Peyer's patch (tissue), 4 donors: ENCODE results near the gene DPYD. TPM values are rescaled to one million over a fixed set of nuclear protein-coding genes. Genes with fewer than 3 reads are reported as not detected.

Experiments used
- DNase-seq, 3 donors: peaks; one replicate each; pipeline ENCODE4 v3.0.0-alpha.2; 2017 to 2019
- H3K27ac ChIP-seq, 4 donors: fragments of 200-600 bp; sonication (generic); one replicate each; pipeline ENCODE4 v1.5.1; 2016 to 2019
- H3K27me3 ChIP-seq, 2 donors: fragments of 200-600 bp; sonication (generic); one replicate each; pipeline ENCODE4 v1.5.1; 2019
- H3K36me3 ChIP-seq, 3 donors: fragments of 200-600 bp; sonication (generic); one replicate each; pipeline ENCODE4 v1.5.1; 2016 to 2019
- H3K4me1 ChIP-seq, 4 donors: fragments of 200-600 bp; sonication (generic); one replicate each; pipeline ENCODE4 v1.5.1; 2016 to 2019
- H3K4me3 ChIP-seq, 4 donors: fragments of 200-600 bp; sonication (generic); 1 replicate in 3 of 4; 2 replicates in 1 of 4; pipeline ENCODE4 v1.5.1; 2016 to 2019; ENCODE audit warnings: mild to moderate bottlenecking in 1 of 4
- H3K9me3 ChIP-seq, 4 donors: fragments of 200-600 bp; sonication (generic); one replicate each; pipeline ENCODE4 v1.5.1; 2016 to 2019; ENCODE audit warnings: mild to moderate bottlenecking in 1 of 4
- CTCF ChIP-seq, 6 experiments: fragments of 450-650 bp in 4 of 6; fragments of 200-600 bp in 2 of 6; sonication (generic) in 1 of 6; IDR thresholded peaks; one replicate each; pipeline ENCODE4 v1.5.1; 2017 to 2019; ENCODE audit warnings: antibody characterized with exemption in 6 of 6, mild to moderate bottlenecking in 3 of 6, moderate library complexity in 1 of 6
- POLR2A ChIP-seq, 2 donors: fragments of 450-650 bp; IDR thresholded peaks; one replicate each; pipeline ENCODE4 v1.5.1; 2017; ENCODE audit warnings: antibody characterized with exemption in 2 of 2, mild to moderate bottlenecking in 2 of 2, moderate library complexity in 2 of 2
- total RNA-seq, 4 donors: library from RNA; depleted of rRNA; stranded (reverse); fragments of >200 nt; gene quantifications; one replicate each; pipeline ENCODE4 v1.1.0, GENCODE V29; 2016

Gene DPYD
- total RNA-seq, 4 donors from 2014 or later = 30.8 to 39.7 (median 36.4) TPM

GRCh38 chr1:97143236-97143882, 777.5 kb downstream of the DPYD start:
- no peak for DNase-seq
- Histone ChIP-seq H3K9me3 (no peaks in the 10 kb centered on the region), H3K27ac (no peak overlapping the region), H3K36me3 (no peaks in the 10 kb centered on the region), H3K4me3 (no peak overlapping the region), H3K27me3 (no peaks in the 10 kb centered on the region), H3K4me1 (no peaks in the 10 kb centered on the region)
- TF ChIP-seq POLR2A (IDR thresholded peaks at IDR 0.05) = no peak
- TF ChIP-seq CTCF (IDR thresholded peaks at IDR 0.05) = no peak

- H3K4me1 ChIP-seq = no peaks in the 10 kb centered on the region
- TF ChIP-seq POLR2A (IDR thresholded peaks at IDR 0.05) (no peak), CTCF (IDR thresholded peaks at IDR 0.05) (no peak)
- H3K36me3 ChIP-seq = no peaks in the 10 kb centered on the region
- DNase-seq = no peak
- no peaks in the 10 kb centered on the region for H3K9me3 ChIP-seq
- no peak overlapping the region for H3K27ac ChIP-seq
- H3K27me3 ChIP-seq = no peaks in the 10 kb centered on the region
- H3K4me3 ChIP-seq = no peak overlapping the region
Observed at GRCh38 chr1:97140611-97141010, 780.2 kb downstream of the DPYD start.

- H3K4me3 ChIP-seq = no peak overlapping the region
- H3K27me3 ChIP-seq = no peaks in the 10 kb centered on the region
- no peak for DNase-seq
- H3K4me1 ChIP-seq = no peaks in the 10 kb centered on the region
- H3K36me3 ChIP-seq = no peaks in the 10 kb centered on the region
- TF ChIP-seq POLR2A (IDR thresholded peaks at IDR 0.05) (no peak), CTCF (IDR thresholded peaks at IDR 0.05) (no peak)
- H3K9me3 ChIP-seq = no peaks in the 10 kb centered on the region
- H3K27ac ChIP-seq = no peak overlapping the region
Observed at GRCh38 chr1:97139512-97139911, 781.3 kb downstream of the DPYD start.

- H3K4me3 ChIP-seq = no peak overlapping the region
- no peak for DNase-seq
- TF ChIP-seq POLR2A (IDR thresholded peaks at IDR 0.05) (no peak), CTCF (IDR thresholded peaks at IDR 0.05) (no peak)
- no peaks in the 10 kb centered on the region for H3K9me3 ChIP-seq
- H3K27me3 ChIP-seq = no peaks in the 10 kb centered on the region
- H3K36me3 ChIP-seq = no peaks in the 10 kb centered on the region
- no peaks in the 10 kb centered on the region for H3K4me1 ChIP-seq
- H3K27ac ChIP-seq = no peak overlapping the region
Observed at GRCh38 chr1:97138515-97139032, 782.3 kb downstream of the DPYD start.

GRCh38 chr1:97137862-97138514, 782.8 kb downstream of the DPYD start:
- H3K4me3 ChIP-seq = no peak overlapping the region
- TF ChIP-seq POLR2A (IDR thresholded peaks at IDR 0.05) (no peak), CTCF (IDR thresholded peaks at IDR 0.05) (peak in 4 of 6 experiments; percentile 47 to 75 (median 63))
- DNase-seq = peak in 1 of 3 donors; percentile 46

More at GRCh38 chr1:97137862-97138514, 782.8 kb downstream of the DPYD start:
- no peaks in the 10 kb centered on the region for H3K4me1 ChIP-seq
- H3K36me3 ChIP-seq = no peaks in the 10 kb centered on the region
- no peaks in the 10 kb centered on the region for H3K27me3 ChIP-seq
- H3K27ac ChIP-seq = no peak overlapping the region
- no peaks in the 10 kb centered on the region for H3K9me3 ChIP-seq
